ENCODE measurements around the gene SNED1. TPM values are rescaled to one million over a fixed set of nuclear protein-coding genes. Genes with fewer than 3 reads are reported as not detected.

Gene SNED1
- total RNA-seq, 2 experiments from 2014 or later, result 0.91 to 1.0 TPM

DNA sequence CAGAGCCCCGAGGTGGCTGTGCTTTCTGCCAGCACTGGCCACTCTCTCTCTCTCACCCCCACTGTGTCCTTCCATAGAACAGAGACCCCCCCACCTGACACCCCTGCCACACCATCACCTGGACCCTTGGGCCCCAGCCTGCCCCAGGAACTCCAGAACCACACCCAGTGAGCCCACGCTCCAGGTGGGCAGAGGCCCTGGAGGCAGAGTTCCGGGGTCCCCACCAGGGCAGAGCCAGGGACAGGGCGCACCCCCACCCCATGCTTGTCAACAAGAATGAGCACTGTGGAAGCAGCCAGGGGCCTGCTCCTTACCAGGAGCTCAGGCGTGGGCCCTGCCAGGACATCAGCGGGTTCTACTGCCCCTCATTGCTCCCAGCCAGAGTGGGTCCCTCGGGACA lies 136.3 kb downstream of the SNED1 start:
- DNase-seq, result no peak
- Mint-ChIP-seq H3K36me3 (peaks cover 13% of the 10 kb centered on the region), H3K4me1 (no peaks in the 10 kb centered on the region), H3K27me3 (no peaks in the 10 kb centered on the region), H3K9me3 (no peaks in the 10 kb centered on the region), H3K4me3 (no peak overlapping the region), H3K27ac (no peak overlapping the region)

DNA sequence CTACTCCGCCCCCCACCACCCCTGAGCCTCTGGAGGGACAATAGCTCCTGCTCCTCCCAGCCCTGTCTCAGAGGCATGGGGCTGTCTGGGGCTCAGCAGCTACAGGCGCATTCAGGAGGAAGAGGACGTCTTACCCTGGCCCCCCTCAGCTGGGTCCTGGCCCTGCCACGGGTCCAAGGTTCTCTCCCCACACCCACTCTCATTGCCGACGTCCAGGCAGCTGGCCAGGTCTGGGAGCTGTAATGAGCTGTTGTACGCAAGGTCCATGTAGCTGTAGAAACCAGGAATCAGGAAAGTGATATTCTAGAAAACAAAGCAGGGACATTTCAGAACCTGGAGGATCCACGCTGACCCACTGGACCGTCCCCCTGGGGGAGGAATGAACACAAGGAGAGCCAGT lies 137.3 kb downstream of the SNED1 start:
- H3K27ac Mint-ChIP-seq, result no peak overlapping the region
- no peaks in the 10 kb centered on the region for H3K9me3 Mint-ChIP-seq
- H3K4me1 Mint-ChIP-seq, result no peaks in the 10 kb centered on the region
- no peak for DNase-seq
- no peaks in the 10 kb centered on the region for H3K27me3 Mint-ChIP-seq
- H3K4me3 Mint-ChIP-seq, result no peak overlapping the region
- peaks cover 12% of the 10 kb centered on the region for H3K36me3 Mint-ChIP-seq

DNA sequence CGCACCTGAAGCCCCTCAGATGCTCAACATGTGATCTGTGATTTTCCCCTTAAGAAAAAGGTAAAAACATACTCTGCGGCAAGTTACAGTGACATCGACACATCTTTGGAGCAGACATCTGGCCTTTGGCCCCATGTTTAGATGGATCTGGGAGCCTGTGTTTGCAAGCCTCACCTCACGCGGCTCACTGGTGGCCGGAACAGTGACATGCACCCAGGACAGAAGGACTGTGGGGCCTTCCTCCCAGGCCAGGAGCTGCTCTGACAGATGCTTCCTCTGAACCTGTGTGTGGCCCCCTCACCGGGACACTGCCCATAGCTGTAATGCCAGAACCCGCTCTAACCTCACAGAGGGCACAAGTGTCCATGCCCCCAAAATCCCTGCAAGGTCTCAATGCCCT lies 137.8 kb downstream of the SNED1 start:
- no peaks in the 10 kb centered on the region for H3K4me1 Mint-ChIP-seq
- peaks cover 11% of the 10 kb centered on the region for H3K36me3 Mint-ChIP-seq
- no peaks in the 10 kb centered on the region for H3K9me3 Mint-ChIP-seq
- H3K27ac Mint-ChIP-seq, result no peak overlapping the region
- DNase-seq, result no peak
- H3K27me3 Mint-ChIP-seq, result no peaks in the 10 kb centered on the region
- H3K4me3 Mint-ChIP-seq, result no peak overlapping the region

DNA sequence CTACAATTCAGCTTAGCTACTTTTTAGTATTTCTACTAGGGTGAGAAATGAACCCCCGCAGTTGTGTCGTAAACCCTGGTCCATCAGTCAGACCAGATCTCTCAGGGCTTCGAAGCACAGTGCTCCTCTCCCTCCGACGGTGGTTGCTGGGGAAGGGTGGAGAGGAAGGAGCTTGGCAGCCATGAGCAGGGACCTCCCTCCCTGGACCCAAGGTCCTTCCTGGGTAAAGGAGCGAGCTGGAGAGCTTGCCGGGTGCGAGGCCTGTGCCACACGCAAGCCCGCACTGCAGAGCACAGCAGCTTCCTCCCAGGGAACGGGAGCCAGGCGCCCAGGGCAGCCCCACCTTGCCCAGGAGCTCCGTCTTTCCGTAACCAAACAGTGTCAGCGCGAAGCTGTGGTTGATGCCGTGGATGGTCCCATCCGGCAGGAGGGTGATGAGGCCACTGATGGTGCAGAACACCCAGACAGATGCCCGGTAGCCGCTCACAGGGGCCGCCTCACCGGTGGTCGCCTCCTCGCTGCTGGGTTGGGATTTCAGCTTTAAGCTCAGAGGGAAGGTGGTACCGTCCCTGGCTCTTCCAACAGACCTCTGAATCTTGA lies 138.3 kb downstream of the SNED1 start:
- no peak overlapping the region for H3K4me3 Mint-ChIP-seq
- H3K9me3 Mint-ChIP-seq, result no peaks in the 10 kb centered on the region
- H3K36me3 Mint-ChIP-seq, result peaks cover 13% of the 10 kb centered on the region
- H3K27ac Mint-ChIP-seq, result no peak overlapping the region
- DNase-seq, result no peak
- no peaks in the 10 kb centered on the region for H3K27me3 Mint-ChIP-seq
- H3K4me1 Mint-ChIP-seq, result no peaks in the 10 kb centered on the region

DNA sequence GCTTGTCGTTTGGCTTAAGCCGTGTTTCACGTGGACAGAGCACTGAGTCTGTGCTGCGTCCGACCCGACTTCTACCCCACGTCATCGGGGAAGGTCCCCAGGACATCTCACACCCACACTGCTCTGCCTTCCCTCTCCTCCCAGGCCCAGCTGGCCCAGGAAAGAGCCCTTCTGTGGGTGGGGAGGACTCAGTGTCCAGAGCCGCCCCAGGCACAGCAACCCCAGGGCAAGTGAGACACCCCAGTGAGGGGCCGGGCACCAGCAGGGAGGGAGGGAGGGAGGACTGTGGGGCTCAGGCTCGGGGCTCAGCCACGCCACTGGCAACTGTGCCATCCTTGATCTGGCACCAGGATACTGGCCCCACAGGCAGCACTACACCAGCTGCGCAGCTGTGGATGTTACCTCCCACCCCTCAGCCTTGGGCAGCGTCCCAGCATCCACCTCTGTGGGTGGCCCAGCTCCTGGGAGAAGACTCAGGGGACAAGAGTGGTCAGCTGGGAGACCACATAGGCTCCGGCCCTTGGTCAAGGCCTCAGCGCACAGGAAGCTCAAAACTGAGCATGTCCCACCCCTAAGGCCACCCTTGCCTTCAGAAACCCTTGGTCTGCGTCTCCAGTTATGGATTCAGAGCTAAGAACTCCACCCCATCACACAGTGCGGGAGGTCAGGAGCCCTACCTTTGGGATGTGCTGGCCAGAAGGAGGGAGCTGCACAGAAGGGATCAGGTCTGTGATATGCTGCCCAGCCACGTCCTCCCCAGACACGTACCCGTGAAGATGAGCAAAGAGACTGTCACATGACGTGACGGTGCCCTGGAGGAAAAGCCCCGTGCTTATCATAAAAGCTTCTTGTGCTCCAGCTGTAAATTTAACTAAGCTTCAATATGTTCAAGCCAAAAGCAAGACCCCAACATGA lies 139.1 kb downstream of the SNED1 start:
- Mint-ChIP-seq H3K36me3 (peaks cover 16% of the 10 kb centered on the region), H3K4me3 (no peak overlapping the region), H3K27ac (no peak overlapping the region), H3K27me3 (no peaks in the 10 kb centered on the region), H3K9me3 (no peaks in the 10 kb centered on the region), H3K4me1 (no peaks in the 10 kb centered on the region)
- DNase-seq, result no peak

DNA sequence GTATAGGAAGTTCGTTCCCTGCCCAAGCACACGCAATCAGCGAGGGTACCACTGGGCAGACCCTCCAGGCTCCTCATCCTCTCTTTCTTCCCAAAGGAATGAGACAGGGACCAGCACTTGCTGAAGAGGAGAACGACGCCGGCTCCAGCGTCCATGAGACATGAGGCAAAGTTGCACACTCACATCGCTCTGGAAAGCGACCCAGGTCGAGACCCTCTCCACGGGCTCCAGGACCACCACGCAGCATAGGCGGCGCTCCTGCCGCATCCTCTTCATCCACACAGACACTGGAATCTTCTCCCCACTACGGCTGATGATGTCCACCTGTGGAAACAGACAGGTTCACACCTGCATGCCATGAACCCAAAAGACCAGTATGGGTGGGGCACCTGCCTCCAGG lies 140.1 kb downstream of the SNED1 start:
- Mint-ChIP-seq H3K9me3 (no peaks in the 10 kb centered on the region), H3K27ac (no peak overlapping the region), H3K27me3 (no peaks in the 10 kb centered on the region), H3K4me3 (no peak overlapping the region), H3K4me1 (no peaks in the 10 kb centered on the region), H3K36me3 (peaks cover 11% of the 10 kb centered on the region)
- no peak for DNase-seq

DNA sequence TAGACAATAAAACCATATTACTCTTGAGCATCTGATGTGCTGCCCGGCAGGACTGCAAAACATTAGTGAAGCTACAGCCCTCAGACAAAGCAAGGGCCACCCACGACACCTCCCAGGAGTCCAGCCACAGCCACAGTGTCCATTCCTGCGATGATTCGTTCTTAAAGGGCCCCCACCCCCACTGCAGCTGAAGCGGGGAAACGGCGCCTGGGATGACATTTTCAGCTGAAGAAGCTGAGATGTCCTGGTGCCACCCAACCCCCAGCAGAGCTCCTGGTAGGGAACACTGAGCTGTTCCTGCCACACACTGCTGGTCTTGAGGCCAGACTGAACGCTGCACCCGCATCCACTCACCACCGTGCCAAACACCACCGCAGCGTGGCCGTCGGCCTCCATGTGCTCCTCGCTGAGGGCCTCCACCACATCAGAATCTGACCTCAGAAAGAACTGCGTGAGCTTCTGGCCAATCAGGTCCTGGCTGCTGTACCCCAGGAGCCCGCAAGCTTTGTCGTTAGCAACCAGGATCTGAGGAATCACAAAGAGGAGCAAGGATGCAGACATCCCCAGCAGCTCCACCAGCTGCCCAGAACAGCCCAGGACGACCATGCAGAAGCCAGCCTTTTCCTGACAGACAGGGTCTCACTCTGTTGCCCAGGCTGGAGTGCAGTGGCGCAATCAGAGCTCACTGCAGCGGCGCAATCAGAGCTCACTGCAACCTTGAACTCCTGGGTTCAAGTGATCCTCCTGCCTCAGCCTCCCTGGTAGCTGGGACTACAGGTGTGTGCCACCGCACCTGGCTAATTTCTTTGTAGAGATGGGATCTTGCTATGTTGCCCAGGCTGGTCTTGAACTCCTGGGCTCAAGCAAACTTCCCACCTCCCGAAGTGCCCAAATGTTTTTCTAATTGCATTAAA lies 141.4 kb downstream of the SNED1 start:
- no peak for DNase-seq
- Mint-ChIP-seq H3K9me3 (no peaks in the 10 kb centered on the region), H3K27ac (no peak overlapping the region), H3K27me3 (no peaks in the 10 kb centered on the region), H3K4me1 (no peaks in the 10 kb centered on the region), H3K4me3 (no peak overlapping the region), H3K36me3 (peaks cover 12% of the 10 kb centered on the region)

DNA sequence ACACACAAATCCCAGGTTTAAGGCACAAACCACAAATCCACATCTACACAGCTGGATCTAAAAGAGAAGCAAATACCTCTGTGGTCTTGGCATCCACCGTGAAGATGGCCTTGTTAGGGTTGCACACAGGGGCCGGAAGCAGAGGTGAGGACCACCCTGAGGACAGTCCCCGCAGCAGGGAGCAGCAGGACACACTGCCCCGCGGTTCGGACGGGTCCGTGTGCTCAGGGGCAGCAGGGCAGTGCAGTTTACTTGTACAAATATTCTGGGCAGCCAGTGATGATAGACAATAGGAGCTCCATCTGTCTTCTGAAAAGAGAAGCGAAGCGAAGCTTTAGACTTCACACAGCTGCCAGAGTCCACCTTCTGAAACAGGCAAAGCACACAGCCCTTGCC lies 142.0 kb downstream of the SNED1 start:
- Mint-ChIP-seq H3K9me3 (no peaks in the 10 kb centered on the region), H3K27me3 (no peaks in the 10 kb centered on the region), H3K36me3 (peaks cover 12% of the 10 kb centered on the region), H3K4me3 (no peak overlapping the region), H3K4me1 (no peaks in the 10 kb centered on the region), H3K27ac (no peak overlapping the region)
- no peak for DNase-seq

DNA sequence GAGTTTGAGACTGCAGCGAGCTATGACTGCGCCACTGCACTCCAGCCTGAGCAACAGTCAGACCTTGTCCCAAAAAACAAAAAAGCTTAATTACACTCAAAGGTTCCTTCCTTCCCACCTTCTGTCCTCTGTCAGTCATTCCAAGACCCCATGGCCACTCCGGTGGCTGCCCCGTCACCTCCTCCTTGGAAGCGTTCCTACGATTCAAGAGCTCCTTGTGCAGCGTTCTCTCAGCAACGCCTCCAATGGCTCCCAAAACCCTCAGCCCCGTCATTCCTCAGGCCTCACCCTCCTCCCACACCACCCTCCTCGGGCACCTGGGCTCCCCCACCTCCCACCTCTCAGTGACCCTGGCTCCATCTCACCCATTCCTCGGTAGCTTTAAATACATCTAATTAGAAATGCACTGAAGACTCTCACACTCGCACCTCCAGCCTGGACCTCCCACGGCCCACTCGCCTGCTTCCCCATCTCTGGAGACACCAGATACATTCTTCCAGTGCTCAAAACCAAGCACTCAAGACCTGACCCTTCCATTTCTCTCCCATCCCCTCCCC lies 142.9 kb downstream of the SNED1 start:
- Mint-ChIP-seq H3K36me3 (peaks cover 12% of the 10 kb centered on the region), H3K4me1 (peaks cover 2% of the 10 kb centered on the region), H3K27me3 (no peaks in the 10 kb centered on the region), H3K4me3 (no peak overlapping the region), H3K27ac (no peak overlapping the region), H3K9me3 (no peaks in the 10 kb centered on the region)
- DNase-seq, result no peak

DNA sequence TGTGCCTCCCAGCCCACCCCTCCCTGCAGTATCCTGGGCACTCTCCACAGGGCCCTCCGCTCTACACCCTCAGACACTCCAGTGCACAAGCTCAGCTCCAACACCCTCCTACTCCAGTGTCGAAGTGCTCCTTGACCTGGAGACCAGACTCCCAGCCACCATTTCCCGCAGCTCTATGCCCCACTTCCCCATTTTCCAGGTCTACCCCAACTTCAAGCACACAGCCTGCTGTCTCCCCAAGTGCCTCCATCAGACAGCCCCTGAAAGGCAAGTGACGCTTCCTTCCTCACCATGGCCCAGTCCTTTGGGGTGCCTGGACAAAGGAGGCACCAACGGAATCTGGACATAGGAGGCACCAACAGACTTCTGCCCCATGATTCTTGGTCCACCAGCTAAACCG lies 143.6 kb downstream of the SNED1 start:
- Mint-ChIP-seq H3K4me1 (peaks cover 9% of the 10 kb centered on the region), H3K4me3 (no peak overlapping the region), H3K27ac (no peak overlapping the region), H3K27me3 (no peaks in the 10 kb centered on the region), H3K36me3 (peaks cover 12% of the 10 kb centered on the region), H3K9me3 (no peaks in the 10 kb centered on the region)
- DNase-seq, result no peak

DNA sequence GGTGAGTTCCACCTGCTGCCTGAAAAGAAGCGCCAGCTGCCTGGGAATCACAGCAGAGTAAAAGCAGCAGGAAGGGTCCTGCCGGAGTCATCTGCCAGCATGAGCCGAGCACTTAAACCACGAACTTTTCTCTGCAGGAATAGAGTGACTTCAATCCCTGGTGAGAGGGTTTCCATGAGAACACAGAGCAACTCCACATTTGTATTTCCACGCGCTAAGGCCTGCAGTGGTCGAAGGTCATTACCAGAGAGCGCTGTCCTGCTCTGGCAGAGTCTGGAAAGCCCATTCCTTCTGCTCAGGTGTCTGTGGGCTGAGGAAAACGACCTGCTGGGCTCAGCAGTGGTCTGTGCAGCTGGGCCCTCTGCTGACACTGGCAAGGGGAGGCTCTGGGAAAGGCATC lies 144.2 kb downstream of the SNED1 start:
- Mint-ChIP-seq H3K27me3 (no peaks in the 10 kb centered on the region), H3K4me3 (no peak overlapping the region), H3K9me3 (no peaks in the 10 kb centered on the region), H3K36me3 (peaks cover 12% of the 10 kb centered on the region), H3K4me1 (peaks cover 9% of the 10 kb centered on the region), H3K27ac (no peak overlapping the region)
- no peak for DNase-seq

Other genes with a start within 250 kb of the SNED1 start
- 1 to 10 TPM; 7.7 to 8.2 TPM for gene KIF1A, start 178.4 kb upstream of the SNED1 start, total RNA-seq
- not detected for gene AGXT, start 129.8 kb upstream of the SNED1 start, total RNA-seq
- gene MAB21L4, start 102.5 kb upstream of the SNED1 start, total RNA-seq, result not detected
- not detected for gene CROCC2, start 92.3 kb upstream of the SNED1 start, total RNA-seq
- gene MTERF4, start 103.7 kb downstream of the SNED1 start, total RNA-seq, result 10 to 100 TPM; 34.5 to 35.6 TPM
- 10 to 100 TPM; 68.5 to 76.4 TPM for gene PASK, start 150.9 kb downstream of the SNED1 start, total RNA-seq
- gene PPP1R7, start 151.8 kb downstream of the SNED1 start, total RNA-seq, result 10 to 100 TPM; 80.4 to 85.1 TPM
- 1 to 10 TPM; 3.4 to 3.6 TPM for gene ANO7, start 190.1 kb downstream of the SNED1 start, total RNA-seq